ENCODE data around the gene ENHO.

Gene ENHO

GRCh38 chr9:34475097-34475496, 47.7 kb downstream of the ENHO start:
- DNase-seq (ENCODE audit: low read depth), result no peak

Measured in HS-5 (cell line).